ENCODE results near the gene GRB2.

- TF ChIP-seq, protein P1, sequence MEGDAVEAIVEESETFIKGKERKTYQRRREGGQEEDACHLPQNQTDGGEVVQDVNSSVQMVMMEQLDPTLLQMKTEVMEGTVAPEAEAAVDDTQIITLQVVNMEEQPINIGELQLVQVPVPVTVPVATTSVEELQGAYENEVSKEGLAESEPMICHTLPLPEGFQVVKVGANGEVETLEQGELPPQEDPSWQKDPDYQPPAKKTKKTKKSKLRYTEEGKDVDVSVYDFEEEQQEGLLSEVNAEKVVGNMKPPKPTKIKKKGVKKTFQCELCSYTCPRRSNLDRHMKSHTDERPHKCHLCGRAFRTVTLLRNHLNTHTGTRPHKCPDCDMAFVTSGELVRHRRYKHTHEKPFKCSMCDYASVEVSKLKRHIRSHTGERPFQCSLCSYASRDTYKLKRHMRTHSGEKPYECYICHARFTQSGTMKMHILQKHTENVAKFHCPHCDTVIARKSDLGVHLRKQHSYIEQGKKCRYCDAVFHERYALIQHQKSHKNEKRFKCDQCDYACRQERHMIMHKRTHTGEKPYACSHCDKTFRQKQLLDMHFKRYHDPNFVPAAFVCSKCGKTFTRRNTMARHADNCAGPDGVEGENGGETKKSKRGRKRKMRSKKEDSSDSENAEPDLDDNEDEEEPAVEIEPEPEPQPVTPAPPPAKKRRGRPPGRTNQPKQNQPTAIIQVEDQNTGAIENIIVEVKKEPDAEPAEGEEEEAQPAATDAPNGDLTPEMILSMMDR (conservative IDR thresholded peaks at IDR 0.05; ENCODE audit: low read length): no peak; the same call in 1 of the 2 replicates
- no peak for TF ChIP-seq EZH2phosphoT487 (IDR thresholded peaks at IDR 0.05; ENCODE audit: borderline replicate concordance, low read depth, low read length)
These were observed 58.6 kb downstream of the GRB2 start for GRCh38 chr17:75346906-75347305.

Data from OCI-LY7 (cell line).